K562 (cell line): ENCODE data around the gene ZNF343. TPM values are rescaled to one million over a fixed set of nuclear protein-coding genes. Genes with fewer than 3 reads are reported as not detected.

Source experiments
- ATAC-seq: fragments of 200-7000 bp; cut with Tn5 transposase; 3 replicates; pipeline ENCODE4 v1.9.1; 2020; ENCODE audit warnings: moderate library complexity
- BruUV-seq: library from RNA; stranded (reverse); fragments of 400-500 nt; replicated peaks from 2 replicates; lab custom pipeline; 2021; lab: Mats Ljungman, UMichigan
- CTCF ChIA-PET: fragments of 300-600 bp; formaldehyde crosslinking; extraction: SDS; loops from one replicate; lab custom pipeline; 2021; ENCODE audit warnings: low intra/inter-chr PET ratio; lab: Yijun Ruan, JAX
- POLR2A ChIA-PET: fragments of 300-600, 350-650 bp; sonication (Branson Sonifier 250); formaldehyde crosslinking; extraction: SDS; loops from one replicate; lab custom pipeline; 2021; ENCODE audit warnings: antibody characterized with exemption, inconsistent platforms; lab: Yijun Ruan, JAX
- DNase-seq, 4 experiments: peaks; one replicate each; pipeline versions ENCODE4 v3.0.0 to v3.0.0-alpha.2; 2011 to 2018; ENCODE audit warnings: low spot score in 3 of 4, mixed read lengths in 3 of 4; ENCODE audit errors: extremely low read depth in 1 of 4
- FAIRE-seq: peaks from 2 replicates; lab custom pipeline; 2011; peaks lifted over from hg19 to GRCh38; lab: Jason Lieb, UNC
- H2AFZ ChIP-seq: 2 replicates; pipeline ENCODE4 v1.6.0; 2011; ENCODE audit warnings: low read depth, low read length, control low read depth, inconsistent platforms
- H3K27ac ChIP-seq: fragments of 200-600 bp; 3 replicates; pipeline ENCODE4 v1.8.0; 2011; ENCODE audit warnings: low read depth, mild to moderate bottlenecking, control low read depth, inconsistent platforms, low read length, moderate library complexity, mixed read lengths; ENCODE audit errors: extremely low read depth
- H3K27me3 ChIP-seq, 2 experiments: fragments of 300-600 bp in 1 of 2; 2 replicates in 1 of 2; 3 replicates in 1 of 2; pipeline versions ENCODE4 v1.6.0 to v1.8.0; 2011; ENCODE audit warnings: inconsistent platforms in 2 of 2, low read length in 2 of 2, mild to moderate bottlenecking in 1 of 2, mixed read lengths in 1 of 2, moderate library complexity in 1 of 2; ENCODE audit not compliant: control insufficient read depth in 2 of 2, insufficient read depth in 2 of 2
- H3K36me3 ChIP-seq: fragments of 300-600 bp; 3 replicates; pipeline ENCODE4 v1.8.0; 2011; ENCODE audit warnings: mild to moderate bottlenecking, low read length, inconsistent platforms; ENCODE audit not compliant: control insufficient read depth, insufficient read depth
- H3K4me1 ChIP-seq, 2 experiments: fragments of 200-600 bp in 1 of 2; replicated peaks in 1 of 2; 2 replicates in 1 of 2; 3 replicates in 1 of 2; pipeline versions ENCODE4 v1.5.1 to v1.8.0; 2011; ENCODE audit warnings: inconsistent platforms in 2 of 2, low read length in 2 of 2, mild to moderate bottlenecking in 1 of 2, mixed read lengths in 1 of 2, moderate library complexity in 1 of 2; ENCODE audit not compliant: control insufficient read depth in 2 of 2, insufficient read depth in 2 of 2
- H3K4me2 ChIP-seq: 2 replicates; pipeline ENCODE4 v1.6.1; 2011; ENCODE audit warnings: low read length, control low read depth, inconsistent platforms, mixed read lengths; ENCODE audit not compliant: insufficient read depth
- H3K4me3 ChIP-seq: fragments of 200-600 bp; sonication (generic), shearing (Covaris generic); 2 replicates; pipeline ENCODE4 v1.5.1; 2016; ENCODE audit warnings: control low read depth, inconsistent platforms
- H3K79me2 ChIP-seq: fragments of 200-600 bp; 3 replicates; pipeline ENCODE4 v1.8.0; 2011; ENCODE audit warnings: low read length, inconsistent platforms; ENCODE audit not compliant: control insufficient read depth, insufficient read depth
- H3K9ac ChIP-seq, 2 experiments: 2 replicates each; pipeline versions ENCODE4 v1.6.0 to v1.6.1; 2011; ENCODE audit warnings: low read depth in 2 of 2, low read length in 2 of 2, control low read depth in 1 of 2, inconsistent platforms in 1 of 2, mild to moderate bottlenecking in 1 of 2, mixed read lengths in 1 of 2; ENCODE audit not compliant: insufficient read depth in 1 of 2
- H3K9me1 ChIP-seq: one replicate; pipeline ENCODE4 v1.6.0; 2011; ENCODE audit warnings: inconsistent platforms, mild to moderate bottlenecking, low read length, moderate library complexity; ENCODE audit not compliant: control insufficient read depth, insufficient read depth
- H3K9me3 ChIP-seq: replicated peaks from 2 replicates; pipeline ENCODE4 v1.5.1; 2011; ENCODE audit warnings: low read depth, low read length, inconsistent platforms; ENCODE audit not compliant: control insufficient read depth, insufficient read depth
- H4K20me1 ChIP-seq: replicated peaks from 2 replicates; pipeline ENCODE4 v1.6.1; 2011; ENCODE audit warnings: low read length, inconsistent platforms, mixed read lengths; ENCODE audit not compliant: control insufficient read depth, insufficient read depth
- CC2D1A ChIP-seq: fragments of 450-650 bp; IDR thresholded peaks from 2 replicates; pipeline ENCODE4 v1.6.1; 2017; ENCODE audit warnings: mild to moderate bottlenecking
- ESRRB ChIP-seq: fragments of 250-450 bp; sonication (Bioruptor Pico); IDR thresholded peaks from 2 replicates; pipeline ENCODE4 v1.5.0; 2020; ENCODE audit warnings: mild to moderate bottlenecking, moderate library complexity, borderline replicate concordance
- NCOR1 ChIP-seq: fragments of 450-650 bp; IDR thresholded peaks from 2 replicates; pipeline ENCODE4 v1.6.1; 2016; ENCODE audit warnings: mild to moderate bottlenecking, moderate library complexity
- NEUROD1 ChIP-seq: fragments of 150-350 bp; IDR thresholded peaks from 2 replicates; pipeline ENCODE4 v1.6.1; 2014; ENCODE audit warnings: borderline replicate concordance, low read length, low read depth; ENCODE audit not compliant: partially characterized antibody
- PHB2 ChIP-seq: fragments of 450-650 bp; IDR thresholded peaks from 2 replicates; pipeline ENCODE4 v1.6.1; 2017; ENCODE audit warnings: low read depth
- POLR3G ChIP-seq: IDR thresholded peaks from 2 replicates; pipeline ENCODE4 v1.6.1; 2011; ENCODE audit not compliant: insufficient read length, insufficient replicate concordance; ENCODE audit errors: extremely low read depth
- PTTG1 ChIP-seq: fragments of 450-650 bp; IDR thresholded peaks from 2 replicates; pipeline ENCODE4 v1.6.1; 2016; ENCODE audit warnings: low read depth, mild to moderate bottlenecking, missing genetic modification characterization, missing compliant biosample characterization
- SMAD4 ChIP-seq: fragments of 250-450 bp; sonication (Bioruptor Pico); conservative IDR thresholded peaks from 2 replicates; pipeline ENCODE4 v1.8.0; 2021; ENCODE audit warnings: inconsistent platforms, mild to moderate bottlenecking, moderate library complexity
- TEAD2 ChIP-seq: fragments of 450-650 bp; IDR thresholded peaks from 2 replicates; pipeline ENCODE4 v1.6.1; 2016; ENCODE audit warnings: missing genetic modification characterization, control low read depth, missing compliant biosample characterization
- WGBS: fragments of 100-300 bp; shearing (Covaris generic); methylation state at CpG from one replicate; pipeline ENCODE4 v1.1.6; 2016; ENCODE audit warnings: low coverage, mixed read lengths; ENCODE audit not compliant: insufficient coverage; ENCODE audit errors: missing lambda C conversion rate; 5-methylcytosine and 5-hydroxymethylcytosine counted together
- in situ Hi-C: fragments of 300-500 bp; cut with MboI; formaldehyde crosslinking; loops from 4 replicates; pipeline ENCODE4 v1.15.0; 2018; ENCODE audit warnings: inconsistent platforms, mixed read lengths
- intact Hi-C: fragments of 100-400 bp; cut with micrococcal nuclease; formaldehyde crosslinking; loops from 2 replicates; pipeline ENCODE4 v1.14.2; 2022
- polyA plus RNA-seq, 8 experiments: library from polyadenylated mRNA; depleted of rRNA in 4 of 8; stranded (reverse) in 5 of 8; unstranded in 3 of 8; fragments of >200 nt; fragmentation: Nextera tagmentation in 2 of 8; fragmentation: Illumina TruSeq in 1 of 8; extraction: Ambion mirVana in 2 of 8; extraction: Trizol in 1 of 8; gene quantifications; 2 replicates each; pipeline versions ENCODE4 v1.2.1 to v1.2.3, GENCODE V29; 2011 to 2014; ENCODE audit warnings: inconsistent platforms in 1 of 8, missing spikeins in 1 of 8
- total RNA-seq, 7 experiments: library from RNA; depleted of rRNA in 6 of 7; stranded (reverse); fragments of >200 nt in 6 of 7; fragmentation: Illumina TruSeq in 2 of 7; extraction: Trizol in 2 of 7; gene quantifications; 2 replicates each; pipeline versions ENCODE4 v1.2.1 to v1.2.3, GENCODE V29; 2011 to 2021; ENCODE audit warnings: low replicate concordance in 1 of 7
- TF ChIP-seq, protein P1 (sequence below): sonication (generic); formaldehyde crosslinking; IDR thresholded peaks from 2 replicates; pipeline ENCODE4 v1.8.0; 2023; ENCODE audit warnings: mild to moderate bottlenecking, missing genetic modification reagents
- TF ChIP-seq, protein P2 (sequence below): sonication (generic); formaldehyde crosslinking; IDR thresholded peaks from 2 replicates; pipeline ENCODE4 v1.8.0; 2022; ENCODE audit warnings: mild to moderate bottlenecking, missing genetic modification reagents
- TF ChIP-seq, protein P3 (sequence below): sonication (generic); formaldehyde crosslinking; IDR thresholded peaks from 2 replicates; pipeline ENCODE4 v1.8.0; 2023; ENCODE audit warnings: mild to moderate bottlenecking, missing genetic modification reagents

Gene ZNF343
- total and polyA plus RNA-seq, 9 of the 15 experiments (the other 6 are each of a cell fraction or from before 2014, with no cell fraction given), result 1.4 to 9.8 (median 6.4) TPM

DNA sequence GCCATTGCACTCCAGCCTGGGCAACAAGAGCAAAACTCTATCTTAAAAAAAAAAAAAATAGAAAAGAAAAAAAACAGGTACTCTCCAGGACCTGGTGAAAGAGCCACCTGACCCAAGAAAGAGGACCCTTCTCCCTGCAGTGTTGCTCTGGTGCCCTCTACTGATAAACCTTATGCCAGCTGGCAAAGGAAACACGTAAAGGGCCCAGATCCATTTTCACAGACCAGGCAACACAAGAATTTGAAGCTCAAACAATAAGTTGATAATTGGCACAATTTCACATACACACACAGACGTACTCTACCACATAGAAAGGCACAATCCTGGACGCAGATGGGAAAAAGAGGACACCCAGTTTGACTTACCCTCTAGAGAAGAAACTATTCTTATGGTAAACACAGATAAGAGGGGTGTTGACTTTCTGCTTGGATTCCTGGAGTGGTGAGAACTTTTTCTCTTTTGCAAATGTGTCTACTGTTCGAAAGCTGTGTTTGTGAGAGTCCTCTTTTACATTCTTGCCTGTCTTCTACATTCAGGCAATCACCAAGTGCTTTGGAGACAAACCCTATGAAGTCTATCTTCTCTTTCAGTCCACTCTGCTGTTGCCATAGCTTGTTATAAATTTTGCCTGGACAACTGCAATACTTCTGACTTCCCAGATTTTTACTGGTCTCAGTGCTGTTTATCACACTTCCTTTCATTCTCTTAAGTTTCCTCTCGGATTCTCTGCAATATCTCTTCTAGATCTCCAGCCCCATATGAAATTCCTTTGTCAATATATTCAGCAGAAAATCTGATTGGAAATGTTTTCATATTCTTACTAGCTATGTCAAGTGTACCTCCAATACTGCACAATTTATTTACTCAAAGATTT is 31.7 kb downstream of the ZNF343 start:
- intact Hi-C loops, result no loop called here
- BruUV-seq, result no TSS peak
- in situ Hi-C loops, result no loop called here
- TF ChIP-seq NEUROD1 (no peak), POLR3G (no peak), PHB2 (no peak), NCOR1 (no peak), PTTG1 (tag) (no peak), TEAD2 (tag) (no peak), CC2D1A (no peak), ESRRB (no peak), SMAD4 (CRISPR knock-in tag) (no peak)
- TF ChIP-seq, protein P1, sequence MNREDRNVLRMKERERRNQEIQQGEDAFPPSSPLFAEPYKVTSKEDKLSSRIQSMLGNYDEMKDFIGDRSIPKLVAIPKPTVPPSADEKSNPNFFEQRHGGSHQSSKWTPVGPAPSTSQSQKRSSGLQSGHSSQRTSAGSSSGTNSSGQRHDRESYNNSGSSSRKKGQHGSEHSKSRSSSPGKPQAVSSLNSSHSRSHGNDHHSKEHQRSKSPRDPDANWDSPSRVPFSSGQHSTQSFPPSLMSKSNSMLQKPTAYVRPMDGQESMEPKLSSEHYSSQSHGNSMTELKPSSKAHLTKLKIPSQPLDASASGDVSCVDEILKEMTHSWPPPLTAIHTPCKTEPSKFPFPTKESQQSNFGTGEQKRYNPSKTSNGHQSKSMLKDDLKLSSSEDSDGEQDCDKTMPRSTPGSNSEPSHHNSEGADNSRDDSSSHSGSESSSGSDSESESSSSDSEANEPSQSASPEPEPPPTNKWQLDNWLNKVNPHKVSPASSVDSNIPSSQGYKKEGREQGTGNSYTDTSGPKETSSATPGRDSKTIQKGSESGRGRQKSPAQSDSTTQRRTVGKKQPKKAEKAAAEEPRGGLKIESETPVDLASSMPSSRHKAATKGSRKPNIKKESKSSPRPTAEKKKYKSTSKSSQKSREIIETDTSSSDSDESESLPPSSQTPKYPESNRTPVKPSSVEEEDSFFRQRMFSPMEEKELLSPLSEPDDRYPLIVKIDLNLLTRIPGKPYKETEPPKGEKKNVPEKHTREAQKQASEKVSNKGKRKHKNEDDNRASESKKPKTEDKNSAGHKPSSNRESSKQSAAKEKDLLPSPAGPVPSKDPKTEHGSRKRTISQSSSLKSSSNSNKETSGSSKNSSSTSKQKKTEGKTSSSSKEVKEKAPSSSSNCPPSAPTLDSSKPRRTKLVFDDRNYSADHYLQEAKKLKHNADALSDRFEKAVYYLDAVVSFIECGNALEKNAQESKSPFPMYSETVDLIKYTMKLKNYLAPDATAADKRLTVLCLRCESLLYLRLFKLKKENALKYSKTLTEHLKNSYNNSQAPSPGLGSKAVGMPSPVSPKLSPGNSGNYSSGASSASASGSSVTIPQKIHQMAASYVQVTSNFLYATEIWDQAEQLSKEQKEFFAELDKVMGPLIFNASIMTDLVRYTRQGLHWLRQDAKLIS (CRISPR knock-in tag), result no peak
- TF ChIP-seq, protein P2, sequence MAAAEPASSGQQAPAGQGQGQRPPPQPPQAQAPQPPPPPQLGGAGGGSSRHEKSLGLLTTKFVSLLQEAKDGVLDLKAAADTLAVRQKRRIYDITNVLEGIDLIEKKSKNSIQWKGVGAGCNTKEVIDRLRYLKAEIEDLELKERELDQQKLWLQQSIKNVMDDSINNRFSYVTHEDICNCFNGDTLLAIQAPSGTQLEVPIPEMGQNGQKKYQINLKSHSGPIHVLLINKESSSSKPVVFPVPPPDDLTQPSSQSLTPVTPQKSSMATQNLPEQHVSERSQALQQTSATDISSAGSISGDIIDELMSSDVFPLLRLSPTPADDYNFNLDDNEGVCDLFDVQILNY (CRISPR knock-in tag), result no peak
- TF ChIP-seq, protein P3, sequence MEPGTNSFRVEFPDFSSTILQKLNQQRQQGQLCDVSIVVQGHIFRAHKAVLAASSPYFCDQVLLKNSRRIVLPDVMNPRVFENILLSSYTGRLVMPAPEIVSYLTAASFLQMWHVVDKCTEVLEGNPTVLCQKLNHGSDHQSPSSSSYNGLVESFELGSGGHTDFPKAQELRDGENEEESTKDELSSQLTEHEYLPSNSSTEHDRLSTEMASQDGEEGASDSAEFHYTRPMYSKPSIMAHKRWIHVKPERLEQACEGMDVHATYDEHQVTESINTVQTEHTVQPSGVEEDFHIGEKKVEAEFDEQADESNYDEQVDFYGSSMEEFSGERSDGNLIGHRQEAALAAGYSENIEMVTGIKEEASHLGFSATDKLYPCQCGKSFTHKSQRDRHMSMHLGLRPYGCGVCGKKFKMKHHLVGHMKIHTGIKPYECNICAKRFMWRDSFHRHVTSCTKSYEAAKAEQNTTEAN (CRISPR knock-in tag), result no peak
- Histone ChIP-seq H3K4me3 (no peak overlapping the region), H3K9me1 (no peaks in the 10 kb centered on the region), H4K20me1 (no peaks in the 10 kb centered on the region), H3K79me2 (no peaks in the 10 kb centered on the region), H2AFZ (no peak overlapping the region), H3K27me3 (no peaks in the 10 kb centered on the region), H3K9me3 (no peaks in the 10 kb centered on the region), H3K4me1 (no peaks in the 10 kb centered on the region), H3K9ac (no peak overlapping the region), H3K4me2 (no peak overlapping the region), H3K36me3 (no peaks in the 10 kb centered on the region; the same call in 2 of the 3 replicates), H3K27ac (no peak overlapping the region)
- no peak for DNase-seq
- FAIRE-seq, result no peak
- ChIA-PET CTCF (no interaction called here), POLR2A (interaction anchor here (0.8 to 1.4 kb wide), 4 partner anchors 8 to 21 kb away, joined by 3 to 5 read pairs (median 3); no protein-coding TSS in a partner anchor)
- 81% methylated on average over 5 of the region's 5 CpGs for WGBS
- no peak for ATAC-seq
